Measurements from ENCODE around the gene DOCK4.

DNA sequence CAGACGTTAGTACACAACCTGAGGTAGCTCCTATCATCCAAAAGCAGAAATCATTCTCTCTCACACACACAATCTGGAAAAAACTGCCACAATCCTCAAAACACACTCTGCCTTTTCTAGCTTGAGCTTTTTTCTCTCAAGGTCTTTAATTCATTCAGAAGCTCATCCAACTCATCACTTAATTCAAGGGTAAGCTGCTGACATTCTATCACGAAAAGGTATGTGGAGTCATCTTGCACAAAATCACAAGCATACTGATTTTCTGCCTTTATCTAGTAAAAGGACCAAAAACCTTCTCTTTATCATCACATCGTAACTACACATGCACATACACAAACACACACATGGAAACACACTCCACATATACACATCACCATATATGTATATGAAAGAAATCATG is 32.0 kb downstream of the DOCK4 start:
- TF ChIP-seq, protein P1, sequence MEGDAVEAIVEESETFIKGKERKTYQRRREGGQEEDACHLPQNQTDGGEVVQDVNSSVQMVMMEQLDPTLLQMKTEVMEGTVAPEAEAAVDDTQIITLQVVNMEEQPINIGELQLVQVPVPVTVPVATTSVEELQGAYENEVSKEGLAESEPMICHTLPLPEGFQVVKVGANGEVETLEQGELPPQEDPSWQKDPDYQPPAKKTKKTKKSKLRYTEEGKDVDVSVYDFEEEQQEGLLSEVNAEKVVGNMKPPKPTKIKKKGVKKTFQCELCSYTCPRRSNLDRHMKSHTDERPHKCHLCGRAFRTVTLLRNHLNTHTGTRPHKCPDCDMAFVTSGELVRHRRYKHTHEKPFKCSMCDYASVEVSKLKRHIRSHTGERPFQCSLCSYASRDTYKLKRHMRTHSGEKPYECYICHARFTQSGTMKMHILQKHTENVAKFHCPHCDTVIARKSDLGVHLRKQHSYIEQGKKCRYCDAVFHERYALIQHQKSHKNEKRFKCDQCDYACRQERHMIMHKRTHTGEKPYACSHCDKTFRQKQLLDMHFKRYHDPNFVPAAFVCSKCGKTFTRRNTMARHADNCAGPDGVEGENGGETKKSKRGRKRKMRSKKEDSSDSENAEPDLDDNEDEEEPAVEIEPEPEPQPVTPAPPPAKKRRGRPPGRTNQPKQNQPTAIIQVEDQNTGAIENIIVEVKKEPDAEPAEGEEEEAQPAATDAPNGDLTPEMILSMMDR (IDR thresholded peaks at IDR 0.05): no peak
- TF ChIP-seq ZFX (IDR thresholded peaks at IDR 0.05; ENCODE audit: borderline replicate concordance): no peak

All from 22Rv1 (cell line).